Measurements from ENCODE around the gene CLMP.
"Not testable (repeated sequence)": the region's sequence is repeated elsewhere in the genome, so short reads cannot be mapped to it uniquely, and the experiment has no call there.

The CLMP gene

DNA sequence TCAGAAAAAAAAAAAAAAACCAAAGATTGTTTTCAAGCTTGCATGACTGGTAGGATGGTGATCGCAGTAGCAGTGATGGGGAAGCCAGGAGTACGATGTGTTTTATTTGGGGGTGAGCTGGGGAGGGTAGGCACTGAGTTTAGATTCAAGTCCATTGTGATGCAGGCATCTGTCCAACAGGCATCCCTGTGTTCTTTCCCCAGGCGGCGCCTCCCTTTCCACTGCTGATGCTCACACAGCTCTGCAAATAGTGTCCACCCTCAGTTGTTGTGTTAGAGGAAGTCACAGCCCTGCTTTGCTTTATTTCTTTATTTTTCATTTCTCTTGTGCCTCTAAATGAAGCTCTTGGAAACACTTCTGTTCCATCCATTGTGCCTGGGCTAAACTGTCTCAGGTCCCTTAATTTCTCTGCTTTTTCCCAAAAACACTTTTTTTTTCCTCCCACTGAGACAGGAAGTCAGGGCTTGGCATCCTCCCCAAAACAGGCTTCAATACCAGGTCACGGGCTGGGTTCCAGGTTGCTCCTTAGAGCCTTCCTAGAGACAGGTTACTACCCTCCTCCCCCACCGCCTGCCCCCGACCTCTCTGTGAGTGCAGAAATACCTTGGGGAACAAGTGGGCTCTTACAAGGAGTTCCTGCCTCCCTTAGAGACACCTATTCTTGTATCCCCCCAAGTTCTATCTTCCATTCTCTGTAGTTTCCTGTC, 94.5 kb downstream of the CLMP start:
- H3K9ac ChIP-seq, result peak overlapping the region; percentile 34; the same call in 1 of the 2 replicates
- no peak overlapping the region for H3K27ac ChIP-seq

DNA sequence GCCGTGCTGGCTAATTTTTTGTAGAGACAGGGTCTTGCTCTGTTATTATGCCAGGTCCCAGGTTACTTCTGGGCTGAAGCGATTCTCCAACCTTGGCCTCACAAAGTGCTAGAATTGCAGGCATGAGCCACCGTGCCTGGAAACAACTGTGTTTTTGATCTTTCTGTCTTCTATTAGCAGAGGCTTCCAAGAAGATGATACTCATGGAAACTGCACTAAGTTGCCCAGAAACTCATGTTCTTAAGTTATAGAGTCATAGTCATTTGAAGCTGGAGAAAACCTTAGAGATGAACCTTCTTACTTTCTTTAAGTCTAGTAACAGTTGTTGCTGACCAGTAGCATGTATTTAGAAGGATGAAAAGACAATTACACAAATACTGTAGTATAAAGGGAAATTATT, 96.1 kb downstream of the CLMP start:
- Histone ChIP-seq H3K4me1 (peaks cover 42% of the 10 kb centered on the region), H3K4me3 (no peak overlapping the region), H3K4me2 (no peak overlapping the region), H3K9ac (no peak overlapping the region), H3K27me3 (no peaks in the 10 kb centered on the region), H4K20me1 (no peaks in the 10 kb centered on the region), H3K27ac (no peak overlapping the region), H3K36me3 (no peaks in the 10 kb centered on the region), H3K9me3 (no peaks in the 10 kb centered on the region)
- TF ChIP-seq Cebpa-rat (IDR thresholded peaks at IDR 0.05), result no peak

More for the DNA sequence above, 94.5 kb downstream of the CLMP start:
- H3K4me1 ChIP-seq, result peaks cover 55% of the 10 kb centered on the region
- H3K4me3 ChIP-seq, result no peak overlapping the region
- H3K9me3 ChIP-seq, result no peaks in the 10 kb centered on the region
- H3K27me3 ChIP-seq, result no peaks in the 10 kb centered on the region
- no peaks in the 10 kb centered on the region for H3K36me3 ChIP-seq
- peak overlapping the region; percentile 80 for H3K4me2 ChIP-seq
- H4K20me1 ChIP-seq, result no peaks in the 10 kb centered on the region
- TF ChIP-seq Cebpa-rat (IDR thresholded peaks at IDR 0.05), result no peak

DNA sequence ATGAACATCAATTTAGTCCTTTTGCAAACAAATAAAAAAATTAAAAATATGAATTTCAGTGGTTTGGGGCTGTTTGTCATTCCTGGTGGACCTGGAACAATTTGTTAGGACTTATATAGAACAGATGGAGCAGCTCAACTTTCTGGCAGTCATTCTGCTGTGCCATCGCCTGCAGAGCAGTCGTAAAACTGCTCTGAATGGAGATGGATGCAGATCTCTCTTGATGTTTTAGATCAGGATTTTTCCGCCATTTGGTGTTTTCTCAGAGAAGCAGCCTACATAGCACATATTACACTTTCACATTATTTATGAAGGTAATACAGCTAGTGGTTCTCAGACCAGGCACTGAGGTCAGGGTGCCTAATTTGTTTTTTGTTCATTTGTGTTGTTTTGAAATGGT, 101.3 kb downstream of the CLMP start:
- Histone ChIP-seq H3K4me3 (no peak overlapping the region), H3K27ac (no peak overlapping the region), H3K36me3 (no peaks in the 10 kb centered on the region), H3K4me2 (no peak overlapping the region), H3K9me3 (no peaks in the 10 kb centered on the region), H4K20me1 (no peaks in the 10 kb centered on the region), H3K4me1 (peaks cover 5% of the 10 kb centered on the region), H3K27me3 (no peaks in the 10 kb centered on the region), H3K9ac (no peak overlapping the region)
- no peak for TF ChIP-seq Cebpa-rat (IDR thresholded peaks at IDR 0.05)

DNA sequence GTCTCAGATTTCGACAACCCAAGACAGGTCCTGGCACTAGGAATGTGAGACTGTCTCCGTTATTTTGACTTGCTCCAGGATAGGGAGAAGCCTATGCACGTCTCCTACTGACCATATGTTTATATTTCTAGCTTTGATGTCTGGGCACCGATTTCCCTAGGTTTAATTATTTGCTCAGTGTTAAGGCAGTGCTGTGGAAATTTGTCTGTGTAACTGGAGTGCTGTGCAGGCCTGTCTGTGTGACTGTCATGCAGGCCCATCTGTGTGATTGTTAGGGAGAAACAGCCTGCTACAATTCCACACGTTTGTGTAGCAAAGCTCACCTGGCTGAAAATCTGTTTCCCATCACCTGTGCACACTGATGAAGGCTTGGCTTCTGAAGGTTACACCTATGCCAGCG, 103.5 kb downstream of the CLMP start:
- H3K36me3 ChIP-seq, result no peaks in the 10 kb centered on the region
- H3K9me3 ChIP-seq, result no peaks in the 10 kb centered on the region
- H3K9ac ChIP-seq, result no peak overlapping the region
- H3K27ac ChIP-seq, result no peak overlapping the region
- H4K20me1 ChIP-seq, result no peaks in the 10 kb centered on the region
- no peak for TF ChIP-seq Cebpa-rat (IDR thresholded peaks at IDR 0.05)
- no peaks in the 10 kb centered on the region for H3K27me3 ChIP-seq
- peaks cover 8% of the 10 kb centered on the region for H3K4me1 ChIP-seq
- H3K4me2 ChIP-seq, result no peak overlapping the region
- H3K4me3 ChIP-seq, result no peak overlapping the region

DNA sequence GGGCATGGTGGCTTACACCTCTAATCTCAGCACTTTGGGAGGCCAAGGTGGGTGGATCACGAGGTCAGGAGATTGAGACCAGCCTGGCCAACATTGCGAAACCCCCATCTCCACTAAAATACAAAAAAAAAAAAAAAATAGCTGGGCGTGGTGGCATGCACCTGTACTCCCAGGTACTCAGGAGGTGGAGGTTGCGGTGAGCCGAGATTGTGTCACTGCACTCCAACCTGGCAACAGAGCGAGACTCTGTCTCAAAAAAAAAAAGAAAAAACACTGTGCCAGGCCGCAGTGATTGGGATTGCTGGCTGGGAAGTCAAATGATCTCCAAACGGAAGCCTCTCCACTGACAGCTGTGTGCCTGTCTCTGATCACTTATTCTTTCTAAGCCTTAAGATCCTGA, 104.9 kb downstream of the CLMP start:
- H3K27ac ChIP-seq, H3K9ac ChIP-seq, H3K9me3 ChIP-seq, H3K4me2 ChIP-seq, H3K4me1 ChIP-seq, H3K36me3 ChIP-seq, H3K27me3 ChIP-seq, H4K20me1 ChIP-seq, H3K4me3 ChIP-seq: not testable (repeated sequence)
- TF ChIP-seq Cebpa-rat (IDR thresholded peaks at IDR 0.05), result 0 out of 2 replicates have a peak, but pooled peaks have one; percentile 12

DNA sequence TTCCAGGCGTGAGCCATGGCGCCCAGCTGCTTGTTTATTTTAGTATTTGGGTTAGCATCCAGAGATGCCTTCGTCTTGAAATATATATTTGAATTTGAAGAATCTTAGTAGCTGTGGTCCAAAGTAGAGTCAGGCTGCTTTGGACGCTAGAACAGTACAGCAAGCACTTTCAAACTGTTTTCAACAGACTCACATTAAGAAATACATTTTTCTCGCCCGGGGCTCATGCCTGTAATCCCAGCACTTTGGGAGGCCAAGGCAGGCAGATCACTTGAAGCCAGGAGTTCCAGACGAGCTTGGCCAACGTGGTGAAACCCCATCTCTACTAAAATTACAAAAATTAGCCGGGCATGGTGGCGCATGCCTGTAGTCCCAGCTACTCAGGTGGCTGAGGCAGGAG, 106.2 kb downstream of the CLMP start:
- not testable (repeated sequence) for H3K4me2 ChIP-seq, H4K20me1 ChIP-seq, H3K4me1 ChIP-seq, H3K9ac ChIP-seq, H3K27me3 ChIP-seq, H3K36me3 ChIP-seq, H3K4me3 ChIP-seq, H3K9me3 ChIP-seq, H3K27ac ChIP-seq

DNA sequence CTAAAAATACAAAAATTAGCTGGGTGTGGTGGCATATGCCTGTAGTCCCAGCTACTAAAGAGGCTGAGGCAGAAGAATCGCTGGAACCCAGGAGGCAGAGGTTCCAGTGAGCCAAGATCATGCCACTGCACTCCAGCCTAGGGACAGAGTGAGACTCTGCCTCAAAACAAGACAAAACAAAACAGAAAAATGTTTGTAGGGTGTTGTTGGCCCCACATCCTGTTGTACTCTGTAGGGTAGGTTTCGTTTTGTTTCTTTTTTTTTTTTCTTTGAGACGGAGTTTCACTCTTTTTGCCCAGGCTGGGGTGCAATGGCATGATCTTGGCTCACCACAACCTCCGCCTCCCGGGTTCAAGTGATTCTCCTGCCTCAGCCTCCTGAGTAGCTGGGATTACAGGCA, 107.4 kb downstream of the CLMP start:
- H3K9me3 ChIP-seq, H3K4me3 ChIP-seq, H3K4me2 ChIP-seq, H3K4me1 ChIP-seq, H4K20me1 ChIP-seq, H3K9ac ChIP-seq, H3K27me3 ChIP-seq, H3K27ac ChIP-seq, H3K36me3 ChIP-seq: not testable (repeated sequence)

DNA sequence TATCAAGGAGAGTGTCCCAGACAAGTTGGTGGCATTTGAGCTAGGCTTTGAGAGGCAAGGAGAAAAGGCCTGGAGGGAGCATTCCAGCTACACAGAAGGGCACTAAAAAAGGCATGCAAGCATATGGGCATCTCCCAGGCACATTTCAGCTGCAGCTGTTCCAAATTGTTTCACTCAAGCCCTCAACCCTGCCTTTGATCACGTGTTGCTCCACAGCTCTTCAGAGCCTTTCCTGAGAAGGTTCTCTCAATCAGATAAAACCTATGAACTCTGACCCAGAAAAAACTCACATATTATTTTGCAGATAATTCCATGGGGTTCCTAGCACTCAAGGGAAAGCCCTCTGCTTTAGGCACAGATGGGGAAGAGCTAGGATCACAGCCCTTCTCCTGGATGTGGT, 108.7 kb downstream of the CLMP start:
- Histone ChIP-seq H3K27ac (no peak overlapping the region), H3K36me3 (no peaks in the 10 kb centered on the region), H3K9ac (no peak overlapping the region), H3K27me3 (no peaks in the 10 kb centered on the region), H3K4me3 (no peak overlapping the region), H4K20me1 (no peaks in the 10 kb centered on the region), H3K4me1 (peaks cover 9% of the 10 kb centered on the region), H3K9me3 (no peaks in the 10 kb centered on the region), H3K4me2 (peak overlapping the region; percentile 24; the same call in 1 of the 2 replicates)
- no peak for TF ChIP-seq Cebpa-rat (IDR thresholded peaks at IDR 0.05)

DNA sequence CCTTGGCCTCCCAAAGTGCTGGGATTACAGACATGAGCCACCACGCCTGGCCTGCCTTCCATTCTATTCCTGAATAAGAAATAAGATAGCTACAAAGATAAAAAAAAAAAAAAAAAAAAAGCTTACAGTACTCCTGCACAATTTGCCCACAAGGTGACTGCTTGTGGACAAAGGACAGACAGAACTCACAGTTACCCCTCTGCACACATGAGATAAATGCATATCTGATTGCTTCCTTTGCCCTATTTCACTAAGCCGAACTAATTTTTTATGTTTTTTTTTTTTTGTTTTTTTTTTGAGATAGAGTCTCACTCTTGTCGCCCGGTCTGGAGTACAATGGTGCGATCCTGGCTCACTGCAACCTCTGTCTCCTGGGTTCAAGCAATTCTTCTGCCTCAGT, 109.6 kb downstream of the CLMP start:
- Histone ChIP-seq H3K9me3 (no peaks in the 10 kb centered on the region), H3K4me2 (no peak overlapping the region), H3K27ac (no peak overlapping the region), H3K4me1 (peaks cover 9% of the 10 kb centered on the region), H3K27me3 (no peaks in the 10 kb centered on the region), H4K20me1 (no peaks in the 10 kb centered on the region), H3K4me3 (no peak overlapping the region), H3K9ac (no peak overlapping the region), H3K36me3 (no peaks in the 10 kb centered on the region)
- no peak for TF ChIP-seq Cebpa-rat (IDR thresholded peaks at IDR 0.05)

DNA sequence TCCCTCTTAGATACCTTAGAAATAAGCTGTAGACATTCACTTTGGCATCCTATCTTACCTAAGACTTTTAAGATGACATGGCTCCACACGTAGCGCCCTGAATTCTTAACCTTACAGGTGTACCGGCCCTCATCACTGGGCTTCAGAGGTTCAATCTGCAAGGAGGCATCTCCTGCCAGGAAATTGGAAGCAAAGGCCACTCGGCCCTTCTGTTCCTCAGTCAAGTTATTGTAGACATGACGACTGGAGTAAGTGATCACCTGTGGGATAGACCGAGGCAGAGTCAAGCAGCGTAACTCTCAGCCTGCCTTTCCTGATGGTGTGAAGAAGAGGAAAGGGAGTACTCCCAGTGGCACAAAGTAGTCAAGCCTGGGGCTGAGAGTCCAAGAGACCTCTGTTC, 110.6 kb downstream of the CLMP start:
- no peak overlapping the region for H3K27ac ChIP-seq
- H3K27me3 ChIP-seq, result no peaks in the 10 kb centered on the region
- peaks cover 9% of the 10 kb centered on the region for H3K4me1 ChIP-seq
- no peaks in the 10 kb centered on the region for H3K36me3 ChIP-seq
- no peak overlapping the region for H3K9ac ChIP-seq
- H3K9me3 ChIP-seq, result no peaks in the 10 kb centered on the region
- H3K4me3 ChIP-seq, result no peak overlapping the region
- no peak overlapping the region for H3K4me2 ChIP-seq
- no peaks in the 10 kb centered on the region for H4K20me1 ChIP-seq
- TF ChIP-seq Cebpa-rat (IDR thresholded peaks at IDR 0.05), result no peak

DNA sequence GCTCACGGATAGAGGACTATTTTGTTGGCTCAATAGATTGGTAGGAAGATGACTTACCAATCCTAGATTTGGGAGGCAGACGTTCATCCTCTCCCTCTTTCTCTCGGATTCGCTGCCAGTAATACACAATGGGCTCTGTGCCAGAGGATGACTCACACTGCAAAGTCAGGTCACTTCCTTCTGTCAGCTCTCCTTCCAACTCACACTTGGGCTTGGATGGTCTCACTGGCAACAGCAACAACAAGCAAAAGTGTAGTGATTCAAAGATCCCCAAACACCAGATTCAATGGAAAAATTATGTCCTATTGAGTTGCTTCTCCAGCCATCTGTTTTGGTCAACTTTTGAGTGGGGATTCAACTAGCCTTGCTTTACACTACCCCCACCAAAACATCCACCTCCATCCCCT, 111.4 kb downstream of the CLMP start:
- Histone ChIP-seq H3K27ac (no peak overlapping the region), H3K27me3 (no peaks in the 10 kb centered on the region), H3K9ac (no peak overlapping the region), H3K9me3 (no peaks in the 10 kb centered on the region), H3K4me1 (peaks cover 9% of the 10 kb centered on the region), H3K36me3 (no peaks in the 10 kb centered on the region), H3K4me2 (no peak overlapping the region), H4K20me1 (no peaks in the 10 kb centered on the region), H3K4me3 (no peak overlapping the region)
- TF ChIP-seq Cebpa-rat (IDR thresholded peaks at IDR 0.05), result no peak

Data from BLaER1 (cell line).